ELR (cell line): Measurements from ENCODE around the gene ARHGDIG.

Experiments used
- DNase-seq: peaks from one replicate; pipeline ENCODE4 v3.0.0-alpha.2; 2015; ENCODE audit warnings: low read depth

ARHGDIG gene

DNA sequence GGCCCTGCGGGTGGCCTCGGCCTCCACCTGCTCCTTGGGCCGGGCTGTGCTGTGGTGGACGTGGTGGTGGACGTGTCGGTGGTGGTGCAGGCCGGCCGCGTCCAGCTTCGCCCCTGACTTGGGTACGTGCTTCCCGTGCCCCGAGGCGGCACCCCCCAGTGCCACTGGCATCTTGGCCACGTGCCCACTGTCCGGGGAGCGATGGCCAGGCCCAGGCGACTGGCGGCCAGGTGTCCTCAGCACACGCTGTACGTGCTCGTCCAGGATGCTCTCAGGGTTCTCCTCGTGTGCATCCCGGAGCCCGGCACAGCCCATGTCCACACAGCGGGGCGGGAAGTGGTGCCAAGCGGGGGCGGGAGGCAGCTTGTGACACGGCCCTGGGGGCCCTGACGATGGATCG, 17.4 kb downstream of the ARHGDIG start:
- no peak for DNase-seq

- DNase-seq, result no peak
These were observed 20.8 kb downstream of the ARHGDIG start for GRCh38 chr16:301235-301634.

- no peak for DNase-seq
These were observed 21.6 kb downstream of the ARHGDIG start for GRCh38 chr16:301950-302349.

DNA sequence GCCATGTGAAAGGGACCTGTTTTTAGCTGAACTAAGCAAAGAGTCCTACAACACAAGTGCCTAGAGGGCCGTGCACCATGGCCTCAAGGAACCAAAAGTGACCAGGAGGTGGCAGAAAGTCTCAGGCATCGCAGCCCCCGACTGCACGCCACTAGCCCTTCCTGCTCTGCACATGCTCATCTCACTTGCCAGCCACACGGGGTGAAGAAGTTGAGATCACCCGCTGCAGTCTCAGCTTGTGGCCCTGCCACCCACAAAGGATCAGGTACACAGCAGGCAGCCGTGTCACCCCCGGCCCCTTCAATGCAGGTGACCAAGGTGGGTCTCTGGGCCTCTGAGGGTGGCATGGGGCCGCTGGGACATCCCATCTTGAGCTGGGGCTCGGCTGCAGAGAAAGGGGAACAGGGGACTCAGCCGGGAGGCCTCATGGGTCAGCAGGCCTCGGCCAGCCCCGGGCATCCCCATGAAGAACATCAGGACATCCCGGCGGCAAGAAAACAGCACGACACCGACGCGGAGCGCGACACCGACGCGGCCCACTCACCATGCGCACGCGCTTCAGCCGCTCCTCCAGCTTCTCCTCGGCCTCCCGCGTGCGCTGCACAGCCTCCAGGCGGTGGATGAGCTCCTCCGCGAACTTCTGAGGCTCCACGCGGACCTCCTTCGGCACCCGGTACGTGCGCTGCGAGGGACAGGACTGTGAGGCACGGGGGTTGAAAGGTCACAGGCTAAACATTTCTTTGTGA, 23.5 kb downstream of the ARHGDIG start:
- DNase-seq, result no peak

DNA sequence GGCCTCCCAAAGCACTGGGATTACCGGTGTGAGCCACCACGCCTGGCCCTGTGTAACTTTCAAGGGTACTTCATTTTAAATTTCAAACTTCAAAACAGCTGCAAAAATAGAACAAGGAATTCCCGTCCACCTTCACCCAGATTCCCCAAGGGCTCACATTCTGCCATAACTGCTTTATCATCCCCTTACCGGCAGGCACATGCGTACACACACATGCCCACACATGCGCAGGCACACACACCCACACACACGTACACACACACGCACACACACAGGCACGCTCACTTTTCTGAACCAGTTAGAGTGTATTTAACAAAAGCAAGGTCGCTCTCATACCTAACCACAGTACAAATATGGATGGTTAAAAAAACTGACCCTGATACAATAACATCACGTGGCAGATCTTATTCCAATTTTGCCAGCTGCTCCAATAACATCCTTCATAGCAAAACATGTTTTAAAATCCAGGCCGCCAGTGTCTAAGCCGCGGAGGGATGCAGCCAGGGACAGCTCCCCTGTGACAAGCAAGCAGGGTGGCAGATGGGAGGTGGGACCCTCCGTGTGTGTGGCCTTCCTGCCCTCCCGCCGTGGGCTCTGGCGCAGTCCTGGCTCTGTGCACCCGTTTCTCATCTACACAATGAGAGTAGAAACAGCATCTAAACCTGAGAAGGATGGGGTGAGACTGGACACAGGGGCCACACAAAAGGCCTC, 25.7 kb downstream of the ARHGDIG start:
- no peak for DNase-seq

GRCh38 chr16:306911-307370, 26.6 kb downstream of the ARHGDIG start:
- DNase-seq, result no peak

- DNase-seq, result no peak
These were observed 27.4 kb downstream of the ARHGDIG start for GRCh38 chr16:307691-308312.

DNA sequence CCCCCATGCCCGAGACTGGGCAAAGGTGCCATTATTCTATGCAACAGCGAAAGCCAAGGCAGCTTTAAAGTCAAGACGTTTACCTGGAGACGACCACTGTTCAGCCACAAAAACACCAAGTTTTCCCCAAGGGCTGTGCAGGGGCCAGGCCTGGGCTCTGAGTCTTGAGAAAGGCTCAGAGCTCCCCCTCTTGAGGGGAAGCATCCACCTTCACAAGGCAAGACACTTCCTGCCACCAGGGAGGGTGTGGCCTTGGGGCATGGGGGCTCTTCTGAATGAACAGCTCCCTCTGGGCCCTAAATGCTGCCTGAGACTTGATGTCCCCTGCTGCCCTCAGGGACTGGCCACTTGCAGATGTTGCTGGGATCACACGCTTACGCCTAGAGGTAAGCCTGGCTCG, 29.1 kb downstream of the ARHGDIG start:
- no peak for DNase-seq

- DNase-seq, result no peak
These were observed 31.3 kb downstream of the ARHGDIG start for GRCh38 chr16:311725-312124.

DNA sequence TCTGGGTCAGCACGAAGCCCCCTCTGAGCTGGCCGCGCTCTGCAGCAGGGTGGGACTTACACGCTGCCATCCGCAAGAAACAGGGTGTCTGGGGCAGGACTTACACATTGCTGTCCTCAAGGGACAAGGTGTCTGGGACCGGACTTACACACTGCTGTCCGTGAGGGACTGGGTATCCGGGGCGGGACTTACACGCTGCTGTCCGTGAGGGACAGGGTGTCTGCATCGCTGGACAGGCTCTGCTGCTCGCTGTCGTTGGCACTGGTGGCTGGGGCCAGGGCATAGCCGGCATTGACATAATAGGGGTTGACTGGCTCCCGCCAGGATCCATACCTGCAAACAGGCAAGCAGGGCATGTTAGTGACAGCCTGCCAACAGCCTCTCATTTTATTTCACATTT, 34.0 kb downstream of the ARHGDIG start:
- DNase-seq, result no peak

DNA sequence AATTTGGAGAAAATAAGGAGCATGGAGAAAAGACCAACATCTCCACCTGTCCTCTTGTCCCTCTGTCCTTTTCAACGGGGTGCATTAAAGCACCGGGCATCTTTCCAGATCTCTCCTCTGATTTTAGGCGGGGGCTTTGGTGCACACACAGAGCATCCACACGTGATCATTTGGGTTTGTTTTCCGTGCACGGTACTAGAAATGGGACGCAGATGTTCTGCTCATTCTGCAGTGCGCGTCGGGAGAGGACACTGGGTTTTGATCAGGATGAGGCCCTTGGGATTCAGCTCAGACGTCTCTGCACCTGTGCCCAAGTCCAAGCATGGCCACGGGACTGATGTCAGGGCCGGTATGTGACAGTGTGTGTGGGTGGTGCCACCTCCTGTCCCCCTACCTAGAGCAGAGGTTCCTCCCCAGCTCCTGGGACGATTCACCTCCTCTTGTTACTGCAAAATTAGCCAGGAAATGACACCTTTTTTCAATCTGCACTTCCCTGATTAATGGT, 34.5 kb downstream of the ARHGDIG start:
- DNase-seq, result no peak

DNA sequence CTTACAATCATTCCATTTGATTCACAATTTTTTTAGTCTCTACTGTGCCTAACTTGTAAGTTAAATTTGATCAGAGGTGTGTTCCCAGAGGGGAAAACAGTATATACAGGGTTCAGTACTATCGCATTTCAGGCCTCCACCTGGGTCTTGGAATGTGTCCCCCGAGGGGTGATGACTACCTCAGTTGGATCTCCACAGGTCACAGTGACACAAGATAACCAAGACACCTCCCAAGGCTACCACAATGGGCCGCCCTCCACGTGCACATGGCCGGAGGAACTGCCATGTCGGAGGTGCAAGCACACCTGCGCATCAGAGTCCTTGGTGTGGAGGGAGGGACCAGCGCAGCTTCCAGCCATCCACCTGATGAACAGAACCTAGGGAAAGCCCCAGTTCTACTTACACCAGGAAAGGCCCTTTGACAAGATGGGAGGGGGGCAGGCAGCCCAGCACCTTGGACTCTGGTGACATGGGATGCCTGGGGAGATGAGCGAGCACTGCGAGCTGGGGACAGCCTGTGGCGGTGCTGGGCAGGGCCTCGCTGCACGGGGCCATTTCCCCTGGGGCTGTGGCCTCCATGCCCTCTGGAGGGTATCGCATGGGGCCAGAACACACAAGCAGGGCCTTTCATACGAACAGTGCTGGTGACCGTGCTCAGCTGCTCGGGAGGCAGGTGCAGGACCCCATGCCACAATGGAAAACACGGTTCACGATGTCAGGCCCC, 36.5 kb downstream of the ARHGDIG start:
- no peak for DNase-seq

- DNase-seq, result no peak
These were observed 37.2 kb downstream of the ARHGDIG start for GRCh38 chr16:317583-317982.

GRCh38 chr16:318628-319027, 38.2 kb downstream of the ARHGDIG start:
- no peak for DNase-seq

GRCh38 chr16:320206-320605, 39.8 kb downstream of the ARHGDIG start:
- DNase-seq, result no peak

GRCh38 chr16:321532-321931, 41.1 kb downstream of the ARHGDIG start:
- no peak for DNase-seq

- DNase-seq, result no peak
These were observed 42.2 kb downstream of the ARHGDIG start for GRCh38 chr16:322476-323143.

GRCh38 chr16:324201-324450, 43.7 kb downstream of the ARHGDIG start:
- no peak for DNase-seq

- DNase-seq, result no peak
These were observed 44.3 kb downstream of the ARHGDIG start for GRCh38 chr16:324451-325334.

DNA sequence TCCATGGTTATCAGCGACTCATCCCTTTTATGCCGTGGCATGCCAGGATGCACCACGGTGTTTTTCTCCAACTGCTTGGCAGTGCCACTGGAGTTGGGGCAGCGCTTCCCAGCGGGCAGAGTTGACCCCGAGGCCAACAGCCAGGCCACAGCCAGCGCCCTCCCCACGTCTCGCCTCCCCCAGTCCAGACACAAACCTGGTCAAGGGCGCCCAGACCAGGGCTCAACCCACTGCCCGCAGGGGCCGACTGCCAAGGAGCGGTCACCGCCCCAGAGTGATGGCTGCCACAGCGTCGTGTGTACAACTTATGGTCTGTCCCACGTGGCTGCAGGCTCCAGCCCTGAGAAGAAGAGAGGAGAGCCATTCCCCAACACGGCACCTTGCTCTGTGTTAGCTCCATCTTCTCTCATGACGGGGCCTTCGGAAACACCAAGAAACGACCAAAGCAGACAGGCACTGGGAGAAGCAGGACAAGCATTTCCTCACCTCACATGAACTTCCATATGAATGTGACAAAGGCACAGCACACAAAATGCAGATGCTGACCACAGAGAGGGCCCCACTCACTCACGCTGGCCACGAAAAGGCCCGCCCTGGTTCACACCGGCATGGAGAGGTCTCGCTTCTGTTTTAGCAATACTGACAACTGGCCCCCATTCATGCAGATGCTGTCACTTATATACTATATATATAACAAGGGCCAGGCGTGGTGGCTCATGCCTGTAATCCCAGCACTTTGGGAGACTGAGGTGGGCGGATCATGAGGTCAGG, 45.2 kb downstream of the ARHGDIG start:
- DNase-seq, result no peak
